ENCODE data around the gene TOX3.

GRCh38 chr16:52586159-52586558 lies 39.2 kb upstream of the TOX3 start:
- TF ChIP-seq ZNF114 (CRISPR knock-in tag; IDR thresholded peaks at IDR 0.05) (no peak), CTCF (conservative IDR thresholded peaks at IDR 0.05; ENCODE audit: low read depth in 2 of 2) (no peak), POLR2AphosphoS5 (IDR thresholded peaks at IDR 0.05; ENCODE audit: low read depth) (no peak), EZH2phosphoT487 (IDR thresholded peaks at IDR 0.05; ENCODE audit: unreplicated experiment) (no peak), EZH2 (IDR thresholded peaks at IDR 0.05; ENCODE audit: low read depth, unreplicated experiment) (no peak), JUNB (IDR thresholded peaks at IDR 0.05; ENCODE audit: unreplicated experiment) (no peak), STAT1 (IDR thresholded peaks at IDR 0.05; ENCODE audit: unreplicated experiment) (no peak), CREB1 (CRISPR knock-in tag; IDR thresholded peaks at IDR 0.05; ENCODE audit: low read depth) (no peak), ETS1 (IDR thresholded peaks at IDR 0.05) (no peak), ZNF331 (CRISPR knock-in tag; IDR thresholded peaks at IDR 0.05; ENCODE audit: low read depth) (no peak), NANOG (IDR thresholded peaks at IDR 0.05; ENCODE audit: borderline replicate concordance) (no peak)
- TF ChIP-seq, protein P1, sequence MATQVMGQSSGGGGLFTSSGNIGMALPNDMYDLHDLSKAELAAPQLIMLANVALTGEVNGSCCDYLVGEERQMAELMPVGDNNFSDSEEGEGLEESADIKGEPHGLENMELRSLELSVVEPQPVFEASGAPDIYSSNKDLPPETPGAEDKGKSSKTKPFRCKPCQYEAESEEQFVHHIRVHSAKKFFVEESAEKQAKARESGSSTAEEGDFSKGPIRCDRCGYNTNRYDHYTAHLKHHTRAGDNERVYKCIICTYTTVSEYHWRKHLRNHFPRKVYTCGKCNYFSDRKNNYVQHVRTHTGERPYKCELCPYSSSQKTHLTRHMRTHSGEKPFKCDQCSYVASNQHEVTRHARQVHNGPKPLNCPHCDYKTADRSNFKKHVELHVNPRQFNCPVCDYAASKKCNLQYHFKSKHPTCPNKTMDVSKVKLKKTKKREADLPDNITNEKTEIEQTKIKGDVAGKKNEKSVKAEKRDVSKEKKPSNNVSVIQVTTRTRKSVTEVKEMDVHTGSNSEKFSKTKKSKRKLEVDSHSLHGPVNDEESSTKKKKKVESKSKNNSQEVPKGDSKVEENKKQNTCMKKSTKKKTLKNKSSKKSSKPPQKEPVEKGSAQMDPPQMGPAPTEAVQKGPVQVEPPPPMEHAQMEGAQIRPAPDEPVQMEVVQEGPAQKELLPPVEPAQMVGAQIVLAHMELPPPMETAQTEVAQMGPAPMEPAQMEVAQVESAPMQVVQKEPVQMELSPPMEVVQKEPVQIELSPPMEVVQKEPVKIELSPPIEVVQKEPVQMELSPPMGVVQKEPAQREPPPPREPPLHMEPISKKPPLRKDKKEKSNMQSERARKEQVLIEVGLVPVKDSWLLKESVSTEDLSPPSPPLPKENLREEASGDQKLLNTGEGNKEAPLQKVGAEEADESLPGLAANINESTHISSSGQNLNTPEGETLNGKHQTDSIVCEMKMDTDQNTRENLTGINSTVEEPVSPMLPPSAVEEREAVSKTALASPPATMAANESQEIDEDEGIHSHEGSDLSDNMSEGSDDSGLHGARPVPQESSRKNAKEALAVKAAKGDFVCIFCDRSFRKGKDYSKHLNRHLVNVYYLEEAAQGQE (IDR thresholded peaks at IDR 0.05; ENCODE audit: unreplicated experiment): no peak
